NCI-H345 treated with DMSO at 0.1 percent for 48 hours (cell line): Measurements from ENCODE around the gene PFKL.
A peak's percentile ranks its signal among the peaks of the same experiment; 100 is the strongest.

ENCODE experiments used
- DNase-seq: peaks from one replicate; lab custom pipeline; 2025; ENCODE audit not compliant: unreplicated experiment; lab: John Stamatoyannopoulos, UW

Gene PFKL

GRCh38 chr21:44299458-44300261 lies at the start of gene PFKL:
TSS of gene PFKL (plus strand) at chr21:44300053. CDS start at chr21:44300106, 53 bp downstream.
- DNase-seq = peak; percentile 29

- DNase-seq = no peak
Measured at GRCh38 chr21:44253832-44254710, 45.8 kb upstream of the PFKL start.

GRCh38 chr21:44255511-44255981 lies 44.3 kb upstream of the PFKL start:
- DNase-seq = no peak

- DNase-seq = no peak
Measured at GRCh38 chr21:44258056-44258725, 41.7 kb upstream of the PFKL start.

- DNase-seq = no peak
Measured at GRCh38 chr21:44259082-44259705, 40.7 kb upstream of the PFKL start.

- DNase-seq = no peak
Measured at GRCh38 chr21:44260066-44260465, 39.8 kb upstream of the PFKL start.

GRCh38 chr21:44260791-44261631 lies 38.8 kb upstream of the PFKL start:
- DNase-seq = no peak

GRCh38 chr21:44261675-44262295 lies 38.1 kb upstream of the PFKL start, which contains the start of gene DNMT3L:
TSS of gene DNMT3L (minus strand) at chr21:44261897. CDS start at chr21:44261259, 638 bp downstream.
- DNase-seq = no peak

- DNase-seq = no peak
Measured at GRCh38 chr21:44262338-44263056, 37.4 kb upstream of the PFKL start.

- DNase-seq = no peak
Measured at GRCh38 chr21:44263221-44263760, 36.6 kb upstream of the PFKL start.

GRCh38 chr21:44263768-44264167 lies 36.1 kb upstream of the PFKL start:
- no peak for DNase-seq

- no peak for DNase-seq
Measured at GRCh38 chr21:44265734-44266270, 34.1 kb upstream of the PFKL start.

- DNase-seq = no peak
Measured at GRCh38 chr21:44267655-44268142, 32.2 kb upstream of the PFKL start.

GRCh38 chr21:44269090-44269489 lies 30.8 kb upstream of the PFKL start:
- no peak for DNase-seq

GRCh38 chr21:44271558-44272283 lies 28.1 kb upstream of the PFKL start:
- DNase-seq = no peak

- DNase-seq = no peak
Measured at GRCh38 chr21:44272284-44272858, 27.5 kb upstream of the PFKL start.

- DNase-seq = no peak
Measured at GRCh38 chr21:44273046-44273445, 26.8 kb upstream of the PFKL start.
